HG03097 (cell line): ENCODE measurements around the gene GAPVD1.
"Not testable (repeated sequence)": the region's sequence is repeated elsewhere in the genome, so short reads cannot be mapped to it uniquely, and the experiment has no call there.

Experiments used
- ATAC-seq: cut with Tn5 transposase; IDR thresholded peaks from one replicate; pipeline ENCODE4 v1.9.1; 2021; ENCODE audit not compliant: unreplicated experiment, low FRiP score

Gene GAPVD1

DNA sequence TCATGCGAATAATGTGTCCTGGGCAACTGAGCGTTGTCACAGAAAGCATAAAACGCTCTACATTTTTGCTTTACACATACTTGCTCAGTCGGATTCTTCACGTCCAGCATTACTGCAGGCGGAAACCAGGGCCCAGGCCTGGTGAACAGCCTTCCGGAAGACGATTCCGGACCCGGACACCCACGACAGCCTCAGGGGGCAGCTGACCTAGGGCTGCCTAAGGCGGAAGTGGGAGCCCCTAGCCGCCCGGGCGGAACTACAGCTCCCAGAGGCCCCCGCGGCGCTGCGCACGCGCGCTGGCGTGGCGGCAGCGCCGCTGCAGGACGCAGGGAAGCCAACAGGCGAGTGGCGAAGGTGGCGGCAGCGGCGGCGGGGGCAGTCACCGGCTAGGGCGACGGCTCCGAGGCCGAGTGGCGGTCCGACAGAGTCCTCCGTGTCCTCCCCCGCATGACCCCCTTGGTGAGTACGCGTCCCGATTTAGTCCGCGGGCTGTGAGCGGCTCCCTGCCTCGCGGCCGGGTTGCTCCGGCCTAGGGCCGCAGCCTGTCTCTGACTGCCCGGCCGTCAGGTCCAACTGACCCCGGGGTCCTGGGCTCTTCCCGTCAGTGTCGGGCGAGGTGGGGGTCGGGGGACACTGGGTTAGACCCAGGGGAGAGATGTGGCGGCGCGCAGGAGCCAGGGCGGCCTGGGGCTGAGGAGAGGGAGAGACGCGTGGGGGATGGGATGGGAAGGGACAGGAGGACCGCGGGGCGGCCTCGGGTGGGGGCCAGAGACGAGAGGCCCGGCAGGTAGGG lies at the start of gene GAPVD1:
Gene GAPVD1 (plus strand): TSS at position 326 of the 793 bp plus-strand sequence. CDS start 37,096 bp downstream, outside the sequence.
- peak; percentile 92 for ATAC-seq

DNA sequence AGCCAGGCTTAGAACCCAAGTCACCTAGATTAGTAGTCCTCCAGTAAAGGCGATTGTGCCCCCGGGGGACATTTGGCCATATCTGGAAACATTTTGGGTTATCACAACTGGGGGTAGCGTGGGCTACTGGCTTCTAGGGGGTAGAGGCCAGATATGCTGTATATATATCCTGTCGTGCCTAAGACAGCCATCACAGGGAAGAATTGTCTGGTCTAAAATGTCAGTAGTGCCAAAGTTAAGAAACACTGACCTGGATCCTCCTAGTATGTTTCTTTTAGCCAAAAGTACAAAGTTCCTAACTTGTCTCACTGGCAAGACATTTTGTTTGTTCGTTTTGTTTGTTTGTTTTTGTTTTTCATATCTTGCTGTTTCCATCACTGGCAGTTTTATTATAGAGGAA lies 47.4 kb upstream of the GAPVD1 start:
- no peak for ATAC-seq

DNA sequence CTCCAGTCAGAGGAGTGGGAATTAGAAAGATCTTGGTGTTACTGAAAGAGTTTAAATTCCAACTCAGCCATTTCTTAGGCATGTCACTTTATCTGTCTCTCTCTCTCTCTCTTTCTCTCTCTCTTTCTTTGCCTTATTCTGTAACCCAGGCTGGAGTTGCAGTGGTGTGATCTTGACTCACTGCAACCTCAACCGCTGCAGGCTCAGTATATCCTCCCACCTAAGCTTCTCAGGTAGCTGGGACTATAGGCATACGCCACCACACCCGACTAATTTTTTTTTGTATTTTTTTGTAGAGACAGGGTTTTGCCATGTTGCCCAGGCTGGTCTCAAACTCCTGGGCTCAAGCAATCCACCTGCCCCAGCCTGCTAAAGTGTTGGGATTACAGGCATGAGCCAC lies 43.0 kb upstream of the GAPVD1 start:
- no peak for ATAC-seq

- ATAC-seq: not testable (repeated sequence)
Measured at GRCh38 chr9:125224858-125225257, 36.8 kb upstream of the GAPVD1 start.

- ATAC-seq: no peak
Measured at GRCh38 chr9:125227761-125228160, 33.9 kb upstream of the GAPVD1 start.

DNA sequence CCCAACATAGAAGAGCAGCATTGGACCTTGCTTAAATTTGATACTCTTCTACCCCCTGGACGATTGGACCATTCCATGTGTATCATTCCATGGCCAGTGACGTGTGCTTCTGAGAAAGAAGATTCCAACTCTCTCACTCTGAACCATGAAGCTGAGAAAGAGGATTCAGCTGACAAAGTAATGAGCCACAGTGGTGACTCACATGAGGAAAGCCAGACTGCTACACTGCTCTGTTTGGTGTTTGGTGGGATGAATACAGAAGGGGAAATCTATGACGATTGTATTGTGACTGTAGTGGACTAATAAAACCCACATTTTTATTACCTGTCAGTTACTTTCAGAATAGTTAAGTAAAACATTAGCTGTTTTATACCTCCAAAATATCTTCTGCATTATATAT lies 27.9 kb upstream of the GAPVD1 start:
- no peak for ATAC-seq

- ATAC-seq: not testable (repeated sequence)
Measured at GRCh38 chr9:125234099-125234498, 27.5 kb upstream of the GAPVD1 start.

DNA sequence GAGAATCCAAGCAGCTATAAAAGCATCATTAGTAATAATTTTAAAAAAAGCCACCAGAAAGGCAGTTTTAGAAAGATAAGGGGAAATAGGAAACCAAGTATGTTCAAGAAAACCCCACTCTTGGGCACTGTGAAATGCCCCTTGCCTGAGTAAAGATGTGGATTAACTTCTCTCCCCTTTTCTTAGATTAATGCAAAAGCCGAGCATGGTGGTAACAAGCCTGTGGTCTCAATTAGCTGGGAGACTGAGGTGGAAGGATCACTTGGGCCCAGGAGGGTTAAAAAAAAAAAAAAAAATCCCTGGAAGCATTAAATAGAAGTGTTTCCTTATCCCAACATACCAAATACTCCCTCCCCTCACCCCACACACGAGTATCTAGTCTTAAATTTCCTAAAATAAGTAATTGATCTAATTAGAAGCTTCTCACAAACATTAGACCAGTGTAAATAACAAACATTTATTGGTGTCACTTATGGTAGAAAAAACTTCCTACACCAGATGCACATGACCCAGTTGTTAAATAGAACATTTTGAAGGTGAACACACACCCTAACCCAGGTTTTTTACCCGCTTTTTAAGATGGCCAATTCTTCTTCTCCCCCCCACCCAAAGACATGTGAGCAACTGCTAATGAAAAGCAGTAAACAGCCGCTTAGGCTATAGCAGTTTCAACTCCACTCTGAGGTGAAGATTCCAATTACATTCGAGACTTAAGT lies 25.7 kb upstream of the GAPVD1 start:
- ATAC-seq: no peak

DNA sequence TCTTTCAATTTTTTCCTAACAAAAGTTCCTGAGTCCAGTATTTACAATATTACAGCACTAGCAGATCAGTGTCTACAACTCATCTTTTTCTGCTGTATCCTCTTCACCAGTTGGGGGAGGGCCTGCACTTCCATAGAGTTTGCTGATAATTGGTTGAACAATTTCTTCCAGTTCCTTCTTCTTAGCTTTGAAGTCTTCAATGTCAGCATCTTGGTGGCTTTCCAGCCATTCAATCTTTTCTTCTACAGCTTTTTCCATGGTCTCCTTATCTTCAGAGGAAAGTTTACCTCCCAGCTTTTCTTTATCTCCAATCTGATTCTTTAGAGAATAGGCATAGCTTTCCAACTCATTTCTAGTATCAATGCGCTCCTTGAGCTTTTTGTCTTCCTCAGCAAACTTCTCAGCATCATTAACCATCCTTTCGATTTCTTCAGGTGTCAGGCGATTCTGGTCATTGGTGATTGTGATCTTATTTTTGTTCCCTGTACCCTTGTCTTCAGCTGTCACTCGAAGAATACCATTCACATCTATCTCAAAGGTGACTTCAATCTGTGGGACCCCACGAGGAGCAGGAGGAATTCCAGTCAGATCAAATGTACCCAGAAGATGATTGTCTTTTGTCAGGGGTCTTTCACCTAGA lies 25.0 kb upstream of the GAPVD1 start:
- not testable (repeated sequence) for ATAC-seq

- no peak for ATAC-seq
Measured at GRCh38 chr9:125238127-125238914, 23.3 kb upstream of the GAPVD1 start.

DNA sequence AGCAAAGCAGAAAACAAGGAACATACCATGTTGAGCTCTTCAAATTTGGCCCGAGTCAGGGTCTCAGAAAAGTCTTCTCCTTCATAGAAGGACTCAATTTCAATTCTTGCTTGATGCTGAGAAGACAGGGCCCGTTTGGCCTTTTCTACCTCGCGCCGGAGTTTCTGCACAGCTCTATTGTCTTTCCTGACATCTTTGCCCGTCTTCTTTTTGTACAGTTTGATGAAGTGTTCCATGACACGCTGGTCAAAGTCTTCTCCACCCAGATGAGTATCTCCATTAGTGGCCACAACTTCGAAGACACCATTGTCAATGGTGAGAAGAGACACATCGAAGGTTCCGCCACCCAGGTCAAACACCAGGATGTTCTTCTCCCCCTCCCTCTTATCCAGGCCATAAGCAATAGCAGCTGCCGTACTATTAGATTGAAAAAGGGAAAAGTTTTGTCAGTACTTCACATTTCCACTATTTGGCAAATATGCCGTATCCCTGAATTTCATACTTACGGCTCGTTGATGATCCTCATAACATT lies 22.6 kb upstream of the GAPVD1 start:
- ATAC-seq: no peak

DNA sequence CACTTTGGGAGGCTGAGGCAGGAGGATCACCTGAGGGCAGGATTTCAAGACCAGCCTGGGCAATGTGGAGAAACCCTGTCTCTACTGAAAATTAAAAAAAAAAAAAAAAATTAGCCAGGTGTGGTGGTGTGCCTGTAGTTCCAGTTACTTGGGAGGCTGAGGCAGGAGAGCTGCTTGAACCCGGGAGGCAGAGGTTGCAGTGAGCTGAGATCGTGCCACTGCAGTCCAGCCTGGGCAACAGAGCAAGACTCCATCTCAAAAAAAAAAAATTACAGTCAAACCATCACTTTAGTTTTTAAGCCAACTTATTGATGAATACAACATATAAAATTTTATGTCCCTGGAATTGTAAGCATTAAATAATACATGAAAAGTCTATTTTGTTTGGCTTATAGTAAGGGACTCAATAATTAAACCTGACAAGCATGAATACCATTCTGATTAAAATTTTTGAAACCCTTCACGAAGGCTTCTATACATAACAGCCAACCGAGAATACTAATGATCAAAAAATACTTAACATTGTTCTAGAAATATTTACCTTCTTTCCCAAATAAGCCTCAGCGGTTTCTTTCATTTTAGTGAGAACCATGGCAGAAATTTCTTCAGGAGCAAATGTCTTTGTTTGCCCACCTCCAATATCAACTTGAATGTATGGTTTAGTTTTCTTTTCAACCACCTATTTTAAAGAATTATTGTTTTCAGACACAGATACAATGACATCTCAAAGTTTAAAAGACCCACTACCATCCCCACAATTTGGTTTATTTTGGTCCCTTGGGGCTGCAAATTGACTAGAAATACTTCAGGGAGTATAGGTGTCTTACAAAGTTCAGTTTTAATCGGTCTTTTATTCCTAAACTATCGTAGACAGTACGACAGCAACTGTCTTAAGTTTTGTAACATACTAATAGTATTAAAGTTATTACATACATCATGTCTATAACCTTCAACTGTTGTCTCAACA lies 21.7 kb upstream of the GAPVD1 start:
- ATAC-seq: no peak

- no peak for ATAC-seq
Measured at GRCh38 chr9:125240649-125240999, 21.0 kb upstream of the GAPVD1 start.

DNA sequence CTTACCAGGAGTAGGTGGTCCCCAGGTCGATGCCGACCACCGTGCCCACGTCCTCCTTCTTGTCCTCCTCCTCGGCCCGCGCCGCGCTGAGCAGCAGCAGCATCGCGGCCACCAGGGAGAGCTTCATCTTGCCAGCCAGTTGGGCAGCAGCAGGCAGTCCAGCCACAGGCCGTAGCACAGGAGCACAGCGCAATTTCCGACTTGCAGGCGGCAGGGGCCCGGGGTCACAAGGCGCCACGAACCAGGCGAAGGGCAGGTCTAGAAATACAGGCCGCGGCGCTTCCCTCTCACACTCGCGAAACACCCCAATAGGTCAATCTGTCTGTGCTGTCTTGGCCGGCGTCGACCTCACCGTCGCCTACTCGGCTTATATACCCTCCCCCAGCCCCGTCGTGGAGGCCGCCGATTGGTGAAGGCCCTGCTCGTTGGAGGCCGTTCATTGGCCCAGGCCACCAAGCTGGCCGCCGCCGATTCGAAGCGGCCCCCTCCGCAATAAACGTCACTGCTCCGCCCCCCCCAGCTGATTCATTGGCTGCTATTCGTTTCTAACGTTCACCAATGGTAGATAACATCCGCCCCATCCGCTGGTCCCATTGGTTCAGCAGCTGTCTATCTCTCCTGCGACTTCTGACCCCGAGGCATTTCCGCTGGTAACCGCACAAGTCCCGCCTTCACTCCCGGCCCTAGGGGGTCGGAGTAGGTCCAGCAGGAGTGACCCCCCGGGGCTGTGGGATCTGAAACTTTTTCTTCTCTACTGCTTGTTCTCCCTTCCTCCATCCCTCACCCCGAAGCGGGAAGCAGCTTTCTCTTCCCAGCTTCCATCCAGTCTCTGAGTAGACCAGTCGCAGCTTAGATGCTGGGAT lies 20.4 kb upstream of the GAPVD1 start, which contains the start of gene HSPA5:
Gene HSPA5 (minus strand): TSS at position 344 of the 863 bp plus-strand sequence. CDS start 217 bp downstream, at position 127.
- peak; percentile 86 for ATAC-seq

GRCh38 chr9:125241863-125242739 lies 19.5 kb upstream of the GAPVD1 start:
- ATAC-seq: peak; percentile 14

- no peak for ATAC-seq
Measured at GRCh38 chr9:125243792-125244260, 17.8 kb upstream of the GAPVD1 start.

GRCh38 chr9:125246261-125246667 lies 15.4 kb upstream of the GAPVD1 start:
- no peak for ATAC-seq
